OCI-LY1 (cell line): ENCODE measurements around the gene EPYC.

Experiments used
- H2AFZ ChIP-seq: fragments of 200-600 bp; sonication (generic), shearing (Covaris generic); 2 replicates; pipeline ENCODE4 v1.6.0; 2014; ENCODE audit warnings: antibody characterized with exemption, mild to moderate bottlenecking, low read length
- H3F3A ChIP-seq: fragments of 200-600 bp; sonication (generic), shearing (Covaris generic); 2 replicates; pipeline ENCODE4 v1.6.0; 2014; ENCODE audit warnings: mild to moderate bottlenecking, antibody characterized with exemption, low read length, moderate library complexity; ENCODE audit not compliant: insufficient read depth
- H3K27ac ChIP-seq: fragments of 200-600 bp; sonication (generic); 2 replicates; pipeline ENCODE4 v1.5.1; 2014; ENCODE audit warnings: low read length, mixed run types, mild to moderate bottlenecking, low read depth; ENCODE audit not compliant: poor library complexity, severe bottlenecking
- H3K27me3 ChIP-seq: fragments of 200-600 bp; sonication (generic); 2 replicates; pipeline ENCODE4 v1.6.0; 2014; ENCODE audit warnings: antibody characterized with exemption, mild to moderate bottlenecking, low read length, moderate library complexity; ENCODE audit not compliant: insufficient read depth
- H3K36me3 ChIP-seq: fragments of 200-600 bp; sonication (generic); 2 replicates; pipeline ENCODE4 v1.6.1; 2014; ENCODE audit warnings: mild to moderate bottlenecking, antibody characterized with exemption, low read length, moderate library complexity, mixed read lengths; ENCODE audit not compliant: insufficient read depth
- H3K4me1 ChIP-seq: fragments of 200-600 bp; sonication (generic); 2 replicates; pipeline ENCODE4 v1.5.1; 2014; ENCODE audit warnings: mild to moderate bottlenecking, low read length, moderate library complexity; ENCODE audit not compliant: insufficient read depth, severe bottlenecking
- H3K4me2 ChIP-seq: fragments of 200-600 bp; sonication (generic), shearing (Covaris generic); 2 replicates; pipeline ENCODE4 v1.6.1; 2014; ENCODE audit warnings: low read length
- H3K4me3 ChIP-seq: fragments of 200-600 bp; sonication (generic); 2 replicates; pipeline ENCODE4 v1.5.1; 2014; ENCODE audit warnings: low read length, low read depth, mild to moderate bottlenecking, mixed read lengths; ENCODE audit not compliant: poor library complexity, severe bottlenecking
- H3K79me2 ChIP-seq: fragments of 200-600 bp; shearing (Covaris generic); 2 replicates; pipeline ENCODE4 v1.6.1; 2016; ENCODE audit warnings: mixed run types, low read length, mixed read lengths; ENCODE audit not compliant: insufficient read depth
- H3K9ac ChIP-seq: fragments of 200-600 bp; sonication (generic), shearing (Covaris generic); 2 replicates; pipeline ENCODE4 v1.6.1; 2014; ENCODE audit warnings: mild to moderate bottlenecking, low read length, mixed read lengths
- H3K9me2 ChIP-seq: fragments of 200-600 bp; sonication (generic), shearing (Covaris generic); 2 replicates; pipeline ENCODE4 v1.6.1; 2014; ENCODE audit warnings: low read depth, mild to moderate bottlenecking, low read length, mixed read lengths
- H3K9me3 ChIP-seq: fragments of 200-600 bp; shearing (Covaris generic); 2 replicates; pipeline ENCODE4 v1.6.1; 2014; ENCODE audit warnings: low read length, mixed read lengths
- H4K20me1 ChIP-seq: fragments of 200-600 bp; sonication (generic), shearing (Covaris generic); 2 replicates; pipeline ENCODE4 v1.6.0; 2016; ENCODE audit warnings: mild to moderate bottlenecking, low read length; ENCODE audit not compliant: insufficient read depth
- EZH2 ChIP-seq: fragments of 200-600 bp; sonication (generic), shearing (Covaris generic); IDR thresholded peaks from 2 replicates; pipeline ENCODE4 v1.8.0; 2017; ENCODE audit warnings: borderline replicate concordance, mixed run types, mild to moderate bottlenecking, antibody characterized with exemption, low read length, moderate library complexity, mixed read lengths
- TF ChIP-seq, protein P1 (sequence below): fragments of 200-600 bp; sonication (generic), shearing (Covaris generic); IDR thresholded peaks from 2 replicates; pipeline ENCODE4 v1.5.1; 2017; ENCODE audit warnings: mild to moderate bottlenecking, antibody characterized with exemption, low read length, moderate library complexity, mixed read lengths

Gene EPYC

DNA sequence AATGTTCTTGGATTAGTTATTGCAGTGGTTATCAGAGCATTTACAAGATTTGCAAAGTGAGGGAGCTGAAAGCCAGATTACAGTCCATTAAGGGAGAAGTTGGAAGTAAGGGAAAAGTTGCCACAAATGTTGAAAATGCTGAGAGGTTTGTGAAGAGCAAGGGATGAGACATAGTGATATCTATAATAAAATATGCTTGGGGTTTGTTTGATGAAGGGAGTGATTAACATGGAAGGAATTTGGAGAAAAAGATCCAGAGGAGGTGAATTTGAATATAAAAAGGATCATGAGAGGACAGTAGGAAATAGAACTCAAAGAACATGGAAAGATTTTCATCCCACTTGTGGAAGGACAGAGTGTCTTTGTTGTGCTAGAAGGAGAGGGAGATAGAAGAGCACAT, 30.5 kb downstream of the EPYC start:
- Histone ChIP-seq H2AFZ (no peak overlapping the region), H3K9ac (no peak overlapping the region), H3K79me2 (no peaks in the 10 kb centered on the region), H3K36me3 (no peaks in the 10 kb centered on the region), H3K27me3 (no peaks in the 10 kb centered on the region), H3K4me3 (no peak overlapping the region), H3K27ac (no peak overlapping the region), H3F3A (no peaks in the 10 kb centered on the region), H3K9me2 (no peaks in the 10 kb centered on the region), H3K4me1 (no peaks in the 10 kb centered on the region), H4K20me1 (no peaks in the 10 kb centered on the region), H3K9me3 (no peaks in the 10 kb centered on the region), H3K4me2 (no peak overlapping the region)
- no peak for TF ChIP-seq EZH2
- TF ChIP-seq, protein P1, sequence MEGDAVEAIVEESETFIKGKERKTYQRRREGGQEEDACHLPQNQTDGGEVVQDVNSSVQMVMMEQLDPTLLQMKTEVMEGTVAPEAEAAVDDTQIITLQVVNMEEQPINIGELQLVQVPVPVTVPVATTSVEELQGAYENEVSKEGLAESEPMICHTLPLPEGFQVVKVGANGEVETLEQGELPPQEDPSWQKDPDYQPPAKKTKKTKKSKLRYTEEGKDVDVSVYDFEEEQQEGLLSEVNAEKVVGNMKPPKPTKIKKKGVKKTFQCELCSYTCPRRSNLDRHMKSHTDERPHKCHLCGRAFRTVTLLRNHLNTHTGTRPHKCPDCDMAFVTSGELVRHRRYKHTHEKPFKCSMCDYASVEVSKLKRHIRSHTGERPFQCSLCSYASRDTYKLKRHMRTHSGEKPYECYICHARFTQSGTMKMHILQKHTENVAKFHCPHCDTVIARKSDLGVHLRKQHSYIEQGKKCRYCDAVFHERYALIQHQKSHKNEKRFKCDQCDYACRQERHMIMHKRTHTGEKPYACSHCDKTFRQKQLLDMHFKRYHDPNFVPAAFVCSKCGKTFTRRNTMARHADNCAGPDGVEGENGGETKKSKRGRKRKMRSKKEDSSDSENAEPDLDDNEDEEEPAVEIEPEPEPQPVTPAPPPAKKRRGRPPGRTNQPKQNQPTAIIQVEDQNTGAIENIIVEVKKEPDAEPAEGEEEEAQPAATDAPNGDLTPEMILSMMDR: no peak

DNA sequence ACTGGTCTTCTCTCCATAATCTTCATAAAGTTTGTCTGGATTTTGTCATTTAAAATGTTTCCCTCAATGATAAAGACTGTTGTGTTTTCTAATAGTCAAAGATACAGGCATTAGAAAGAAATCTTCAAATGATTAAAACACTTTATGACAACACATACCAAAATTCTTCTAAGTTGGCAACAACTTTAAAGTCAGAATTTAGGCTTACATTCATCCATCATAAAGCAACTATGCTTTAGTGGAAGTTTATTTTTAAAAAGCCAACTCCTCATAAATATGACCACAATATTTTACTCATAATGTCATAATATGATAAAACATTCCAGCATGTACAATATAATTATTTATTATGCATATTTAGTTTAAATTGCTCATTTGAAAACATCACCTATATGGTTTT, 32.5 kb downstream of the EPYC start:
- no peak overlapping the region for H3K27ac ChIP-seq
- no peaks in the 10 kb centered on the region for H3K27me3 ChIP-seq
- no peak overlapping the region for H2AFZ ChIP-seq
- H3K79me2 ChIP-seq: no peaks in the 10 kb centered on the region
- H3K4me2 ChIP-seq: no peak overlapping the region
- H3K36me3 ChIP-seq: no peaks in the 10 kb centered on the region
- no peaks in the 10 kb centered on the region for H3K9me2 ChIP-seq
- no peaks in the 10 kb centered on the region for H3K9me3 ChIP-seq
- no peaks in the 10 kb centered on the region for H4K20me1 ChIP-seq
- H3K9ac ChIP-seq: no peak overlapping the region
- TF ChIP-seq EZH2: no peak
- TF ChIP-seq, protein P1: no peak
- no peaks in the 10 kb centered on the region for H3K4me1 ChIP-seq
- H3K4me3 ChIP-seq: no peak overlapping the region
- no peaks in the 10 kb centered on the region for H3F3A ChIP-seq

DNA sequence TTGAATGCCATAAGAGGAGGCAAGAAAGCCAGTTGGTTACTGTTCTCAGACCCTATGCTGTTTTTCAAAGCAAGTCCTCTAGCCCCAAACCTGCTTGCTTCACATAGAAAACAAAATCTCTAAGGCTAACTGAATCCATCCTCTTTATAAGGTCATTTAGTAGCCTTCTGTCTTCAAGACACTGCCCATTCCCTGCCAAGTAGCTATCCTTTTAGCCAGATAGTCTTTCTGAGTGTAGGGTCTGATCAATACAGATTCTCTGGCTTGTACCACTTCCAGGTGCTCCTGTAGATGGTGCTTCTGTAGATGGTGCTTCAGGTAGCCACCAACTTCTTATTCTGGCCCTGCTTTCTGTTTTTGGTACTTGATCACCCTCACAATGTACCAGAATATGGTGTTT, 33.9 kb downstream of the EPYC start:
- Histone ChIP-seq H3K9ac (no peak overlapping the region), H3K27me3 (no peaks in the 10 kb centered on the region), H3K27ac (no peak overlapping the region), H3K4me2 (no peak overlapping the region), H4K20me1 (no peaks in the 10 kb centered on the region), H3K79me2 (no peaks in the 10 kb centered on the region), H3K9me3 (no peaks in the 10 kb centered on the region), H3K4me3 (no peak overlapping the region), H3K9me2 (no peaks in the 10 kb centered on the region), H3F3A (no peaks in the 10 kb centered on the region), H2AFZ (no peak overlapping the region), H3K36me3 (no peaks in the 10 kb centered on the region), H3K4me1 (no peaks in the 10 kb centered on the region)
- TF ChIP-seq, protein P1: no peak
- TF ChIP-seq EZH2: no peak
